ENCODE data around the gene BTRC.

GRCh38 chr10:101560298-101561067 lies 206.5 kb downstream of the BTRC start:
- TF ChIP-seq EZH2 (IDR thresholded peaks at IDR 0.05; ENCODE audit: insufficient read depth, poor library complexity, severe bottlenecking) (no peak), EZH2phosphoT487 (IDR thresholded peaks at IDR 0.05; ENCODE audit: insufficient read depth, low read depth) (no peak)
